Stimulated activated CD4-positive, alpha-beta T cell treated with anti-CD3 and anti-CD28 coated beads, Interleukin-4, amount 100 ng/mL, for 4 hours (primary cell): Measurements from ENCODE around the gene CPOX.
"Not testable (repeated sequence)": the region's sequence is repeated elsewhere in the genome, so short reads cannot be mapped to it uniquely, and the experiment has no call there.

Experiments
- DNase-seq, 2 experiments: peaks; one replicate each; pipeline ENCODE4 v3.0.0-alpha.2; 2020

Gene CPOX

DNA sequence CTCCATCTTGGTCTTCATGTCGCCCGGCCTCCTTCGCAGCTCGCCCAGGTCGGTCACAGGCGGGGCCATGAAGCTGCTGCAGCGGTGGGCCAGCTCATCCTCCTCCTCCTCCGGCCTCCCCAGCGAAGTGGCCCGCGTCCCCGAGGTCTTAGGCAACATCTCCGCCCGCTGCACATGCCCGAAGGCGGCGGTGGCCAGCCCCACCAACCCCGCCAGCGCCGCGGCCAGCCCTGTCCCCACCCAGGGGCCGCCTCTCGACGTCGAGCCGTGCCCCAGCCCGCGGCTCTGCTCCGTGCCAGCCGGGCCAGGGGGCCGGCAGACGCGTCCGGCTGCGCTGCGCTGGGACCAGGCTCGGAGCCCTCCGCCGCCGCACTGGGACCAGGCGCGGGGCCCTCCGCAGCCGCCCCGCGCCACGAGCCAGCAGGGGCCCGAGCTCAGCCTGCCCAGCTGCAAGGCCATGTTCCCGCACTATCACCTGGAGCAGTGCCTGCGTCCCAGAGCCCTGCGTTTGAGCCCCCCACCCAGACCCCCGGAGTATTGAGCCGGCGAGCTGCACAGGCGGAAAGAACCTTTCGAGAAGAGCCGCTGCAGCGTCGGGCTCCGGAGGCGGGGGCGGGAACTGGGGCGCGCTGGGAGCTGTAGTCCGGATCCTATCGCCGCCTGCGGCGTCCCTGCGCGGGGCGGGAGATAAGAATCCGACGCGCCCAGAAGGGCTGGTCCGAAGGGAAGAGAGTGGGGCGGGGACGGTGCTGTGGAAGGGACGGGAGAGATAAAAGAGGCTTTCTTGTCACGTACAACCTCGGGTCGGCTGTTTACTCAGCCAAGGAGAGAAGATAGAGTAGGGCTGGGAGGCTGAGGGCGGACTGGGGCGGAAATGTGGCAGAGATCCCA lies at the start of gene CPOX:
Gene CPOX (minus strand): TSS at position 566 of the 891 bp plus-strand sequence. CDS start 107 bp downstream, at position 459.
- DNase-seq, result peak; percentile 81 to 86

DNA sequence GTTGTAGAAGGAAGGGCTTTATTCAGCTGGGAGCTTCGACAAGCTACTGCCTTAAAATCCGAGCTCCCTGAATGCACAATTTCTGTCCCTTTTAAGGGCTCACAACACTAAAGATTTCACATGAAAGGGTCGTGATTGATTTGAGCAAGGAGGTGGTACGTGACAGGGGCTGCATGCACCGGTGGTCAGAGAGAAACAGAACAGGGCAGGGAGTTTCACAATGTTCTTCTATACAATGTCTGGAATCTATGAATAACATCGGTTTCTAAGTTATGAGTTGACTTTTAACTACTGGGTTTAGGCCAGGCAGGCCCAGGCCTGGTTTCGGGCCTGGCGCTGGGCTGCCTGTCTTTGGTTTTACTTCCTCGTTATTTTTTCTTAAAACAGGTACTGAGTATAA lies 49.4 kb upstream of the CPOX start:
- DNase-seq, result not testable (repeated sequence)

DNA sequence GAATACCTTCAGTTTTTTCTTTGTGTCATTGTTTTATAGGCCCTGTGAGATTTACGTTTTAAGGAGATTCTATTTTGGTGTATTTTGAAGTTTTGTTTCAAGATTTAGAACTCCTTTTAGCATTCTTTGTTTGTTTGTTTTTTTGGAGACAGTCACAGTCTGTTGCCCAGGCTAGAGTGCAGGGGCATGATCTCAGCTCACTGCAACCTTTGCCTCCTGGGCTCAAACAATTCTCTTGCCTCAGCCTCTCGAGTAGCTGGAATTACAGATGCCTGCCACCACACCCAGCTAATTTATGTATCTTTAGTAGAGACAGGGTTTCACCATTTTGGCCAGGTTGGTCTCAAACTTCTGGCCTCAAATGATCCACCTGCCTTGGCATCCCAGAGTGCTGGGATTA lies 48.3 kb upstream of the CPOX start:
- not testable (repeated sequence) for DNase-seq

DNA sequence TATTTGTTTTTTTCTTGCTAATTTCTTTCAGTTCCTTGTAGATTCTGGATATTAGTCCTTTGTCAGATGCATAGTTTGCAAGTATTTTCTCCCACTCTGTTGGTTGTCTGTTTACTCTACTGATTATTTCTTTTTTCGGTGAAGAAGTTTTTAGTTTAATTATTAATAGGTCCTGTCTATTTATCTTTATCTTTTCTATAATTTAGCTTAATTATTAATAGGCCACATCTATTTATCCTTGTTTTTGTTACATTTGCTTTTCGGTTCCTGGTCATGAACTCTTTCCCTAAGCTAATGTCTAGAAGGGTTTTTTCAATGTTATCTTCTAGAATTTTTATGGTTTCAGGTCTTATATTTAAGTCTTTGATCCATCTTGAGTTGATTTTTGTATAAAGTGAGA lies 45.1 kb upstream of the CPOX start:
- not testable (repeated sequence) for DNase-seq

DNA sequence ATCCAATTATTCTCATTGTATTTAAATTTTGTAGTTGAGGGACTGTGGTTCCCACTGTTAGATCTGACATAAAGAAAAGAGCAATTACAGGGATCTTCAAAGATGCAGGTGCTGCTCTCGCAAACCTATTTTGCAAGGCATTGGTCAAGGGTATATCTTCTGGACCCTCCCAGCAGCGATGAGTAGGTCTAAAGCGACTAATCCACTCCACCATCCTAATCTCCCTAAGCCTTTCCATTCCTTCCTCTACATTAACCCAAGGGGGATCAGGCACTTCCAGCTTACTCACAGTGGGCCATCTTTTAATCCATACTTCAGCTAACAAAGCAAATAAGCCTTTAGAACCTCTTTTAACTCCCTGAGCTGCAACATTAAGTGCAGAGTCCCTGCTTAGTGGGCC lies 37.0 kb upstream of the CPOX start:
- no peak for DNase-seq

DNA sequence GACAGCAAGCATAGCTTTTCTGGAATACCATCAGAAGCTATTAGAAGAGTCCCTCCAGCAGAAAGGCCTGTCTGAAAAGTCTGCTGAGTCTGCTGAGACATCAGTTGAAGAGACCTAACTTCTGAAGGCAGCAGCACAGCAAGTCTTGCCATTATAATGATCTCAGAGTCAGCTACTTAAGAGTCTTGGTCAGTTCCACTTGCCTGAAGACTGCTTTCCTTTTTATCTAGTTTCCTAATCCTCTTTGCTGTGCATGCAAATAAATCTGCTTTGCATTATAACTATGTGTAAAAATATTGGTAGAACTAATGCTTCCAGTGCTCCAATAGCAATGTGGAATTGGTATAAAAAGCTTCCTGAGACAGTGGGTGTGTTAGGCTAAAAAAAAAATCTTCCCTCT lies 34.9 kb upstream of the CPOX start:
- no peak for DNase-seq

DNA sequence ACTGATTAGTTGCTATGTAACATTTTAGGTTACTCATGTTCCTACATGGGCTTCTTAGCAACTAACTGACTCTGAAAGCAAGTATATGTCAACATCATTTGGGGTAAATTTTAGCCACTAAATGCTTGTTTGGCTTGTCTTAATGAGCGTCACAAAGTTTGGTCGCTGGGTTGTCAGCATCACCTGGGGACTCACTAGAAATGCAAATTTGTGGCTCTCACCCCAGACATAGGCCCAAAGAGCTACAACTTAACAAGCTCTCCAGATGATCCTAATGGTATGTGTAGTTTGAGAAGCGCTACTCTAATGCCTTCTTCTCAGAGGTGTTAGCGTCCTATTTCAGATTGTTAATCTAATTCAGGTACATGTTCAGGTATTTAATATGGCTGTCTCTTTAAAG lies 32.7 kb upstream of the CPOX start:
- no peak for DNase-seq

DNA sequence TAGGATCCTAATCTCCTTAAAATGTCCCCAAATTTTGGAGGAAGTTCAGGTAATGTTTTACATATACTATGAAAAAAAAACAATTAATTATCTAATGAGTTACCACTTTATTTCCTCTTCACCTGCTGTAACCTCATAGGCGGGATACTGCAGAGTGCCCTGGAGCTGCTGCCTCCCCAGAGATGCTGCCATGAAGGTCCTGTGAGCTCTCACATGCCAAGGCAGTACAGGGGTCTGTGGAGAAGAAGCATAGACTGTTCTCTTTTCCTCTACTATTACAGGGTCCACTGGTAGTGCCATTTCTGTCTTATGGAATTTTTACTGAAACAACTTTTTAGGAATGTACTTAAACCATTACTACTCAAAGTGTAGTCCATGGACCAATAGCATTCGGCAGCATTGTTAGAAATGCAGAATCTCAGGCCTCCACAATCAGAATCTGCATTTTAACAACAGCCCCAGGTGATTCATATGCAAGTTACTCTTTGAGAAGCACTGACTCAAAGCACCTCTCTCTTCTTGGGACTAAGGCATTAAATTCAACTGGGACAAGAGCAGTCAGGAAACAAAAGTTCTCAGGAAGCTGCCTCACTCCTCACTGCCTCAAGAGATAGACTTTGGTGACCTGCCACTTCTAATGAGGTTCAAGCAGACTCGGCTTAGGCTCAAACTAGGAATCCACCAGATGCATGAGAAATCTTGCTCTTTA lies 30.3 kb upstream of the CPOX start:
- no peak for DNase-seq

DNA sequence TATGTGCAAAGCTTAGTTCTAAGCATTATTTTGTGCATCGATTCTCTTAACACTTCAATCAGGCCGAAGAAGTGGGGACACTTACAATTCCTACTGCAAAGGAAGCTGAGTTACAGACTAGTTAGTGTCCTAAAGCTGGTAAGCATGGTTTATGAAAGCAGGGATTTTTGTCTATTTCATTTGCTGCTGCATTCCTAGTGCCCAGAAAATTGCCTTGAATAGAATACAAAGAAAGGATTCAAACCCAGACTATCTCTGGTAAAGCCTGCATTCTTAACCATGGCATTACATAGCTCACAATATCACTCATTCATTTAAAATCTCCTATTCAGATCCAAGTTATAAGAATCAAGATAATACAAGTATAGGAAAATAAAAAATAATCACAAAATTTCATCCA lies 24.4 kb upstream of the CPOX start:
- DNase-seq, result no peak

DNA sequence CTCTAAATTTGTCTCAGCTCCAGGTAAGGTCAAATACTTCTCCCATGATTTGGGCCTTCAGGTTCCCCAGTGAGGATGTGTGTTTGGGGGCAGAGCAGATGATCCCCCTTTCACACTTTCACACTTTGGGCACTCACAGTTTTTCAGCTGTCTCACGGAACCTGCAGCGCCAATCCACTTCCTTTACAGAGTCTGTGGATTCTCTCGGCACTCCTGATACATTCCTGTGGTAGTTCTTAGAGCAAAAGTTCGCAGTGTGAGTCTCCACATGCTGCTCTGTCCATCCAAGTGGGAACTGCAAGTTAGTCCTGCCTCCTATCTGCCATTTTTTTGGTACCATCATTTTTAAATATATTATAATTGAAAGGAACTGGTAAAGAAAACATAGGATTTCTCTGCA lies 20.2 kb upstream of the CPOX start:
- no peak for DNase-seq

DNA sequence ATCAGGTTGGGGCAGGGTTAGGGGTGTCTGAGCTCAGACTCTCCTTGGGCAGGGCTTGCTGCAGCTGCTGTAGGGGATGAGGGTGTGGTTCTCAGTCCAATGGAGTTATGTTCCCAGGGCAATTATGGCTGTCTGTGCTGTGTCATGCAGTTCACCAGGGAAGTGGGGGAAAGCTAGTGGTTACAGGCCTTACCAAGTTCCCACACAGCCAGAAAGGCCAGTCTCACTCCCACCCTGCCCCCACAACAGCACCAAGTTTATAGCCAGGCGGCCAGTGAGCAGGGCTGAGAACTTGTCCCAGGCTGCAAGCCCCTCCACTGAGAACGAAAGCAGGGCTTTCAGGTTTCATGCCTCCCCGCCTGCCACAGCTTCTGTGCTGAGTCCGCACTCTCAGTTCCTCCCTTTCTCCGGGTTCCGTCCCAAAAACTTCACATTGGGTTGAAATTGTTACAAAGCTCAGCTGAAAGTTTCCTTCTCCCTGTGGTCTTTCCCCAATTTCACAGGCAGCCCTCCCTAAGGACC lies 19.6 kb upstream of the CPOX start:
- DNase-seq, result no peak

DNA sequence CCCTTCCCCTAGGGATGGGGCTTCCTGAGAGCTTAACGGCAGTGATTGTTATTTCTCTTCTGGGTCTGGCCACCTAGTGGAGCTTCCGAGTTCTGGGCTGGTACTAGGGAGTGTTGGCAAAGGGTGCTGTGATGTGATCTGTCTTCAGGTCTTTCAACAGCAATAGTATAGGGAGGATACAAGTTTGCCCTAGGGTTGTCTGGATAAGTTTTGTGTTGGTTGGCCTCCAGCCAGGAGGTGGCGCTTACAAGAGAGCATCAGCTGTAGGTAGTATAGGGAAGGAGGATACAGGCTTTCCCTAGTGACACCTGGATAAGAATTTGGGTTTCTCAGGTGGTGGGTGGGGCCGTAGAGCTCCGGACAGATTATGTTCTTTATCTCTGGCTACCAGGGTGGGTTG lies 19.2 kb upstream of the CPOX start:
- no peak for DNase-seq

DNA sequence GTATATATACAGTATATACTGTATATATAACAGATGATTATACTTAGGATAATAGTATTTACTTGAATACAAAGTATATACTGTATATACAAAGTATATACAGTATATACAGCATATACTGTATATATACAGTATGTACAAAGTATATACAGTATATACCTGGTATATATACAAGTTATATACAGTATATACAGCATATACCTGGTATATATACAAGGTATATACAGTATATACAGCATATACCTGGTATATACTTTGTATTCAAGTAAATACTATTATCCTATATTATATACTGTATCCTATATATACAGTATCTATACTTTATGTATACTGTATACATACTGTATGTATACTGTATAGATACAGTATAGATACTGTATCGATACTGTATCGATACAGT lies 14.6 kb upstream of the CPOX start:
- DNase-seq, result no peak

DNA sequence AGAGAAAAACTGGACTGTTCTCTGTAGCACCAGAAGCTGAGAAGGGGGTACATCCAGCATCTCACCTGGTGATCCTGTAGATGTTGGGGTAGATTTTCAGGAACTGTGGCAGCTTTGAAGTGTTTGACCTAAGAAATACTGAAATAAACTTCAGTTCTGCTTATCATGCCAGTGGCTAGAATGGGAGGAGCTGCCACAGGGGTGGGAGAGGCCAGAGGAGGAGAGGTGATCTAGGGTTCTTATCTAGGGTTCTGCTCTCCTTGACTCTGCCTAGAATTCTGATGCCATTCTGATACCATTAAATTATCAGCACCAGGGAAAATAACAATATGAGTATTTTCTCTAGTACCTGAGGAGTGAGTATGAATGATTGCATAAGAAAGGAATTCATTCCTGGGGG lies 10.2 kb upstream of the CPOX start:
- DNase-seq, result no peak

DNA sequence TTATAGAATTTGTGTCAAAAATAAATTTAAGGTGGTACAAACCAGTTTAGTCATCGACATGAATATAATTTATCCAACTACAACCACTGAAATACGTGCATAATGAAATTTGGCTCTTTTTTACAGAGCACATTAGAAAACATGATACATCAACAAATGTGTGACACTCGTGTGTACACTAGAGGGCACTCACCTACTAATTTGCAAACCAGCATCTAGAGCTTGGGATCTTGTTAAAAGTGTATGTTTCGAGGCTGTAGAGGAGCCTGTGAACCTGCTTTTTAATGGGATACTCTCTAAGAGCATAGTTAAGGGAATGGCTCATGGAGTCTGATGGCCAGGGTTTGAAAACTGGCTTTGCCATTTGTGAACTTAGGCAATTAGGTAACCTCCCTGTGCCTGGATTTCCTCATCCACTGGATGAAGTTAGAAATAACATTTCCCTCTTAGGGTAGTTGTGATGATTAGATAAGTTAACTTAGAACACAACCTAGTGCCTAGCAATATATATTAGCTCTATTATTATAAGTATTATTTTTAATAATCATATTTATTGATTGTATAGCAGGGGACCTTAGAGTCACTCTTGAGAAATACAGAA lies 8.8 kb upstream of the CPOX start:
- DNase-seq, result no peak

DNA sequence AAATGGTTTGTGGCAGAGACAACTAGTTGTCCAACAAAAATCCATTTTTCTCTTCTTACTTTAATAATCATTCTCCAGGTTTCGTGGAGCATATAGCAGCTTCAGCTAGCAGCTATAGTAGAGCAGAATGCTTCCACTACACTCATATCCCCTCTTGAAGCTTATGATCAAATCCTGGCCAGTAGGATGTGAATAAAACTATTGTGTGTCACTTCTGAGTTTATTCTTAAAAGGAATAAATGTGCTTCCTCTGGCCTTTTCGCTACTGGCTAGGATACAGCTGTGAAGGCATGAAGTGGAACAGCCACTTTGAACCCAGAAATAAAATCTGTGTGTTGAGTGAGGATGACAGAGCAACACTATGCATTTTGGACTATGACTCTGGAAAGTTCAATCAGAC lies 7.8 kb upstream of the CPOX start:
- DNase-seq, result no peak

DNA sequence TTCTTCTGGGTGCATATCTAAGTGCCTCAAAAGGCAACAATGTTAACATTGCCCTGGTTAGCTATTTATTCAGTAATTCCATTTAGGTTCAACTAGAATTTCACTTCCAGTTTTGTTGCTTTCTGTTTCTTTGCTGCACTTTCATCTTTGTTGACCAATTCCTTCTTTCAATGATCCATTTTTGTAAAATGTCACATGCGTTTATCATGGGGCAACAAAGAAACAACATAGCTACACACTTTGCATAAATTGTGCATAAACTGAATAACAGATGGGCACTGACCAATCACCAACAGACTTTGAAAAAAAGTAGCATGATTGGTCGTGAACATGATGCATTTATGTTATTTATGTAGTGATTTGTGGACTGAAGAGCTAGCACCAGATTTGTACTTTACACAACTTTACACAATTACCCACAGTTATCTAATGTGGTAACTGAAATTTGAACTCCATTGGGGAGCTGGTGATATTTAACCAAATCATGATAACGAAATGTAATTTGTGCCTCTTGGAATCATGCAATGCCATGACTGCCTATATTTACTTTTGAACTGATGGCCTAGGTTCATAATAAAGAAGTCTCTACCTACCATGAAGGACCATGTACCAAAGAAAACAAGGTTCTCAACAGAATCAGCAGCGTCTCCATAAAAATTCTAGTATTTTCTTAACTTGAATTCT lies 7.1 kb upstream of the CPOX start:
- DNase-seq, result no peak

DNA sequence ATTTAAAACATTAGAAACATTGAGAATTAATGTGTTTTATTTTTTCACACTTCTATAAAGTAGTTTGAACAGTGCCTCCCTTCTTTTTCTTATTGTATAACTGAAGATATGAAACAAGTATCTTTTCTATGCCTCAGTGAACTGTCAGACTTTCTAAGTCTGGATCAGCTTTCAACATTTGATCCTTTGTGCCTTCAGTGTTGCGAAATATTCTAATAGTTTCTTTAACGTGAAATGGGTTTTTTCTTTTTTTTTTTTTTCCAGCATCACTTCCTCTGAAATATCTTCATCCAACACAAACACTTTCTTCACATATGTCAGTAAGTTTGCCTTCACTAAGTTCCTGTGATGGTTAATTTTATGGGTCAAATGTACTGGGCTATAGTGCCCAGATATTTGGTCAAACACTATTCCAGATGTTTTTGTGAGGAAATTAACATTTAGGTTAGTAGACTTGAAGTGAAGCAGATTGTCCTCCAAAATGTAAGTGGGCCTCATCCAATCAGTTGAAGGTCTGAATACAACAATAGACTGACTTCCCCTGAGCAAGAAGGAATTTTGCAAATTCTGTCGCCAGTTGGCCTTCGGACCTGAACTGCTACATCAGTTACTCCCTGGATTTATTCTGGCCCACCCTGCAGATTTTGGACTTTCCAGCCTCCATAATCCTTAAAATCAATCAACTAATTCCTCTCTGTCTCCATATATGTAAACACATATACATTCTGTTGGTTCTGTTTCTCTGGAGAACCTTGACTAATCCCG lies 6.4 kb upstream of the CPOX start:
- DNase-seq, result no peak

DNA sequence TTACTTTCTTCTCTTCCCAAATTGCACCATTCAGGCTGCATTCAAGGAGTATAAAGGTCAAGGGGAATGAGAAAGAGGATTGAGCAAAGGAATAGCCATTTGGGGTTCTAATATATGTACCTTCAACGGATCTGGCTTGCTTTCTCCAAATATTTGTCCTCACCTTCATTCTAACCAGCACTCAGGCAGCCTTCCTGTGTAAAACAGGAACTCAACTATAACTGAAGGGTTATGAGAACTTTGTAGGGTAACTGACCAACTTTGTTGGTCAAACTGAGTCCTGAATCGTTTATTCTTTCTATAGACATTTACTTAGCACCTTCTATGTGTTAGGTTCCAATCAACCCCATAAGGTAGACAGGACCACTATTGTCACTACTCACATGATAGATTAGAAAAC lies 5.1 kb upstream of the CPOX start:
- DNase-seq, result no peak

DNA sequence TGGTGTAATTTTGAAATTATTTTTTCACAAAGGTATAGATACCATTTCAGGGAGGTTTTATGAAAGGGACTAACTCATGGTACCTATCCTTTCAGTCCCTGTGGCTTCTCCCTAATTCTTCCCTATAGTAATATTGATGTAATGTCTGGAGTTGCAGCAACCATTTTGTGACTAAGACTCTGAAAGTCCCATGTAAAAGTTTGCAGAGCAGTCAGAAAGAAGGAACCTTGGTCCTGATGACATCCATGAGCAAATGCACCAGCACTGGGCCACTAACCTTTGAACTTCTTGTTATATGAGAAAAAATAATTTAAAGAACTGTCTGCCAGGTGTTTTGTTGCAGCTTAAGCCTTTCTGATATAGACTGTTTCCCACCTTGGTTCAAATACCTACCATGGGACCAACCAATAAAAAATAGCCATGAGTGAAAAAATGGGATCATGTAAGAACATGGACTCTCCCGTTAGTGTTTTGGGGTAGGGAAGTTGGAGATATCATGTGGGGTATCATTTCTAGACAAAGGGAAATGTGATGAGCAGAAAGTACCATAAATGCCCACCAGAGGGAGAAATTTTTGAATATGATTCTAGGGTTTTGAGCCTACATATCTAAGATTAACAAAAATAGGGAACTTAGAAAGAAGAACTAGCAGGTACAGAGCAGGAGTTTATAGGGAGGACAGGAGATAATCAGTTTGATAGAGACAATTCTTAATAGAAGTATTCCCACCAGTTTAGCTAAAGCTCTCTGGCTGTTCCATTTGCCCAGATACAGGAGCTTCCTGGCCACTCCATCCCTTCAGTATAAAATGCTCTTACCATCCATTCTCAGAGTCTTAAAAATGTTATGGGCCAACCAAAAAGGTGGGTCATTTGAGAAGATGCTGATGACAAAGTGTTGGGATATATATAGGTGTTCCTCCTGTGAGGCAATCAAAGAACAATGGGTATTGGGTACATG lies 3.4 kb upstream of the CPOX start:
- DNase-seq, result no peak

DNA sequence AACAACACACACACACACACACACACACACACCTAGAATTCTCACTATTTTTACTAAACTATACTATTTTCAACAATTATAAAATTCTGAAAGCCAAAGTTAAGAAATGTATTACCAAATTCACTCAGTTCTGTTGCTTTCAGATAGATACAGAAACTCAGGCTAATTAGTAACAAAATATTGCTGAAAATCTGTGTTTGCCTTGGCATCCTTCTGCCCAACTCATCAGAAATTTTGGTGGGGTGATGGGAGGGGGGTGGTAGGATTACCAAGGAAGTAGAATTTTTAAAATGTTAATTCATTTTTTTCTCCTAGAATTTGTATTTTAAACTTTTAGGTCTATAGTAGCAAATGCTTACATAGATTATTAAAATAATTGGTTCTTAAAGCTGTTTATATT lies 2.7 kb upstream of the CPOX start:
- DNase-seq, result no peak
